Measurements from ENCODE around the gene NTNG1. TPM values are rescaled to one million over a fixed set of nuclear protein-coding genes. Genes with fewer than 3 reads are reported as not detected.

The NTNG1 gene
- total RNA-seq, 2 donors from 2014 or later = 2.5 to 2.6 TPM

GRCh38 chr1:107149946-107150345 lies 9.1 kb downstream of the NTNG1 start:
- Mint-ChIP-seq H3K36me3 (ENCODE audit: low read depth) (no peaks in the 10 kb centered on the region), H3K27ac (no peak overlapping the region), H3K9me3 (no peaks in the 10 kb centered on the region), H3K27me3 (ENCODE audit: insufficient read depth) (no peaks in the 10 kb centered on the region), H3K4me1 (no peaks in the 10 kb centered on the region), H3K4me3 (no peak overlapping the region)
- no peak for DNase-seq
- WGBS, 2 experiments (ENCODE audit: insufficient coverage in 1 of 2, insufficient read length in 1 of 2) = 84% methylated on average over 1 of the region's 1 CpG; no CpG with 5 or more reads in 1 of the 2 experiments
- Histone ChIP-seq H3K27ac (ENCODE audit: low read depth, low read length) (no peak overlapping the region), H3K27me3 (ENCODE audit: control insufficient read depth, insufficient read depth, low read length, poor library complexity, severe bottlenecking) (no peaks in the 10 kb centered on the region), H3K9ac (ENCODE audit: extremely low read depth, low read length, poor library complexity, severe bottlenecking) (no peak overlapping the region), H3K9me3 (ENCODE audit: control insufficient read depth, low read length) (no peaks in the 10 kb centered on the region), H3K36me3 (ENCODE audit: control insufficient read depth, insufficient read depth, low read length) (no peaks in the 10 kb centered on the region), H3K4me3 (ENCODE audit: low read length) (no peak overlapping the region), H3K4me1 (ENCODE audit: control insufficient read depth, insufficient read depth, low read length) (no peaks in the 10 kb centered on the region)
- no peak for TF ChIP-seq CTCF (conservative IDR thresholded peaks at IDR 0.05)

GRCh38 chr1:107151295-107151694 lies 10.5 kb downstream of the NTNG1 start:
- no peak overlapping the region for H3K4me3 Mint-ChIP-seq
- no peaks in the 10 kb centered on the region for H3K9me3 Mint-ChIP-seq
- Histone ChIP-seq H3K27ac (ENCODE audit: low read depth, low read length) (no peak overlapping the region), H3K9me3 (ENCODE audit: control insufficient read depth, low read length) (no peaks in the 10 kb centered on the region), H3K9ac (ENCODE audit: extremely low read depth, low read length, poor library complexity, severe bottlenecking) (no peak overlapping the region), H3K4me3 (ENCODE audit: low read length) (no peak overlapping the region), H3K27me3 (ENCODE audit: control insufficient read depth, insufficient read depth, low read length, poor library complexity, severe bottlenecking) (no peaks in the 10 kb centered on the region), H3K36me3 (ENCODE audit: control insufficient read depth, insufficient read depth, low read length) (no peaks in the 10 kb centered on the region), H3K4me1 (ENCODE audit: control insufficient read depth, insufficient read depth, low read length) (no peaks in the 10 kb centered on the region)
- WGBS, 2 experiments (ENCODE audit: insufficient coverage in 1 of 2, insufficient read length in 1 of 2) = 94% methylated on average over 3 of the region's 3 CpGs; no CpG with 5 or more reads in 1 of the 2 experiments
- DNase-seq = no peak
- no peaks in the 10 kb centered on the region for H3K4me1 Mint-ChIP-seq
- TF ChIP-seq CTCF (conservative IDR thresholded peaks at IDR 0.05) = no peak
- H3K27ac Mint-ChIP-seq = no peak overlapping the region
- H3K27me3 Mint-ChIP-seq (ENCODE audit: insufficient read depth) = no peaks in the 10 kb centered on the region
- H3K36me3 Mint-ChIP-seq (ENCODE audit: low read depth) = no peaks in the 10 kb centered on the region

GRCh38 chr1:107152395-107152794 lies 11.6 kb downstream of the NTNG1 start:
- H3K36me3 Mint-ChIP-seq (ENCODE audit: low read depth) = no peaks in the 10 kb centered on the region
- H3K9me3 Mint-ChIP-seq = no peaks in the 10 kb centered on the region
- Histone ChIP-seq H3K4me1 (ENCODE audit: control insufficient read depth, insufficient read depth, low read length) (no peaks in the 10 kb centered on the region), H3K4me3 (ENCODE audit: low read length) (no peak overlapping the region), H3K36me3 (ENCODE audit: control insufficient read depth, insufficient read depth, low read length) (no peaks in the 10 kb centered on the region), H3K9me3 (ENCODE audit: control insufficient read depth, low read length) (no peaks in the 10 kb centered on the region), H3K9ac (ENCODE audit: extremely low read depth, low read length, poor library complexity, severe bottlenecking) (no peak overlapping the region), H3K27ac (ENCODE audit: low read depth, low read length) (no peak overlapping the region), H3K27me3 (ENCODE audit: control insufficient read depth, insufficient read depth, low read length, poor library complexity, severe bottlenecking) (no peaks in the 10 kb centered on the region)
- H3K4me1 Mint-ChIP-seq = no peaks in the 10 kb centered on the region
- no peak for TF ChIP-seq CTCF (conservative IDR thresholded peaks at IDR 0.05)
- WGBS, 2 experiments (ENCODE audit: insufficient coverage in 1 of 2, insufficient read length in 1 of 2) = 88 to 96% methylated on average over 3 to 4 of the region's 4 CpGs
- H3K4me3 Mint-ChIP-seq = no peak overlapping the region
- H3K27ac Mint-ChIP-seq = no peak overlapping the region
- no peaks in the 10 kb centered on the region for H3K27me3 Mint-ChIP-seq (ENCODE audit: insufficient read depth)
- no peak for DNase-seq
